Measurements from ENCODE around the gene WDR47. TPM values are rescaled to one million over a fixed set of nuclear protein-coding genes. Genes with fewer than 3 reads are reported as not detected.
A peak's percentile ranks its signal among the peaks of the same experiment; 100 is the strongest.

Gene WDR47
- total RNA-seq (2021; ENCODE audit: unreplicated experiment) (9.3 TPM), Bru-seq, nascent RNA (percentile 49 among the genes with signal in this experiment), BruChase-seq, experiment 1, labeled RNA remaining after a 6-hour chase (percentile 44 among the genes with signal in this experiment), BruChase-seq, experiment 2, labeled RNA remaining after a 2-hour chase (percentile 55 among the genes with signal in this experiment)
- 3.1 and 4.5 TPM in 2 replicates for polyA plus RNA-seq (2012)
- long read RNA-seq, full-length matches to known transcripts, result 7 of 12 reads
- long read RNA-seq, partial matches to known transcripts, result 2 of 12 reads
- long read RNA-seq, other reads (novel, unspliced or antisense), result 3 of 12 reads

DNA sequence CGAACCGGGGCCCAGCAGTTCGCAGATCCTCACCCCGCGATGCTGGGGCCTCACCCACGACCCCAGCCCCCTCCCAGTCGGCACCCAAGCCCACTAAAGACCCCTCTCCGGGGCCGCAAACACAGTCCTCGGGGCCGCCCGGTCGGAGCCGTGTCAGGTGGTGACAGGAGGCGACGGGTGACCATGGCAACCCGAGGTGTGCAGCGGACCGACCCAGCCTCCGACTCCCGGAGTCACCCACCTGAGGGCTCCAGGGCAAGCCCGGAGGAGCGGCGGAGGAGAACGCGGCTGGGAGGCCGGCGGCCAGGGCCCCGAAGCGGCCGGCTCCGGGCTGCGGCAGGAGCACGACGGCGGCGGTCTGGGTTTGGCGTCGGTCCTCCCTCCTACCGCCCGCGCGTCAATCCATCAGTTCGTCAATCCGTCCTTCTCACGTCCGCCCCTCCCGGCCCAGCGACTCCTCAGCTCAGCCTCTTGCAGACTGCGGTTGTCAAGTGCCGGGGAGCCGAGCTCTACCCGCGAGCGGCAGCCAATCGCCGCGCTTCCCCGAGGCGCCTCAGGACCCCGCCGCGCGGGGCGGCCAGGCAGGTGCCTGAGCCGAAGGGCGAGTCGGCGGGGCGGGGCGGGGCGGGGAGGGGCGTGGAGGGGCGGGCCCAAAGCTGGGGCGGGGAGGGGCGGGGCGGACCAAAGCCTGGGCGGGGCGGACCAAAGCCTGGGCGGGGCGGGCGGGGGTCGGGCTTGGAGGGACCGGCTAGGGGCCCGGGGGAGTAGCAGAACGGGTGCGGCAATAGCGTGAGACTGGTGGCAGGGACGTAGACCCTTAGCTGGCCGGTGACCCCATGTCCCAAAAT lies at the start of gene WDR47:
Gene WDR47, minus strand, starts transcription at position 482 of the 848 bp plus-strand sequence. CDS start 18,590 bp downstream, outside the sequence.
- H3K27me3 ChIP-seq (ENCODE audit: insufficient read depth, low read length), result no peaks in the 10 kb centered on the region
- RAD21 ChIA-PET (ENCODE audit: low non-redundant PET in 1 of 2, low total read pairs in 2 of 2, uncharacterized antibody in 2 of 2, unreplicated experiment in 2 of 2), result interaction anchor here in 1 of 2 experiments (0.6 to 1.0 kb wide), 2 partner anchors 34 to 504 kb away, joined by 3 read pairs; partner anchors contain the start of gene TAF13
- peak; percentile 90 for DNase-seq (ENCODE audit: low read depth, low spot score)
- POLR2A ChIA-PET, result interaction anchor here (0.6 to 1.7 kb wide), 8 partner anchors 11 to 81 kb away, joined by 3 to 12 read pairs (median 4); partner anchors contain the start of gene TAF13
- intact Hi-C loops (cut with micrococcal nuclease), result no loop called here
- no peaks in the 10 kb centered on the region for H4K20me1 ChIP-seq (ENCODE audit: insufficient read depth)
- H3K4me3 ChIP-seq (replicated peaks in 1 of 2; ENCODE audit: low read depth in 1 of 2, low read length in 2 of 2), result peak within 1 kb of the TSS; percentile 87 to 97
- peak within 1 kb of the TSS; percentile 78 for H3K9ac ChIP-seq (ENCODE audit: low read length)
- CTCF ChIA-PET, result interaction anchor here (1.0 to 1.5 kb wide), 3 partner anchors 14 to 490 kb away, joined by 3 to 5 read pairs (median 4); no protein-coding TSS in a partner anchor
- peaks cover 3 to 15% of the 10 kb centered on the region in 2 experiments; a peak in 3 of 4 replicates for H3K4me1 ChIP-seq (ENCODE audit: control insufficient read depth in 1 of 2, insufficient read depth in 2 of 2, low read length in 2 of 2)
- peaks cover 11% of the 10 kb centered on the region for H3K79me2 ChIP-seq (ENCODE audit: insufficient read depth, low read length)
- H2AFZ ChIP-seq (ENCODE audit: low read depth, low read length, poor library complexity, severe bottlenecking), result peak within 1 kb of the TSS; percentile 99
- peak; percentile 98 for ATAC-seq
- H3K9me2 ChIP-seq (ENCODE audit: insufficient read depth), result no peaks in the 10 kb centered on the region
- H3K36me3 ChIP-seq (ENCODE audit: control insufficient read depth in 1 of 2, insufficient read depth in 2 of 2, low read length in 2 of 2), result no peaks in the 10 kb centered on the region
- peak within 1 kb of the TSS; percentile 64 for H3K27ac ChIP-seq (ENCODE audit: low read depth, low read length)
- no peaks in the 10 kb centered on the region for H3K9me3 ChIP-seq (ENCODE audit: control insufficient read depth in 1 of 2, insufficient read depth in 1 of 2, low read depth in 1 of 2, low read length in 2 of 2)
- no TSS peak for BruUV-seq (replicated peaks)
- peak within 1 kb of the TSS; percentile 99 for H3K4me2 ChIP-seq (ENCODE audit: low read length)
- TF ChIP-seq SRF (IDR thresholded peaks at IDR 0.05; ENCODE audit: low read depth), result no peak
- TF ChIP-seq CTCF (IDR thresholded peaks at IDR 0.05 in 2 of 3, conservative IDR thresholded peaks at IDR 0.05 in 1 of 3; ENCODE audit: borderline replicate concordance in 1 of 3, insufficient read depth in 1 of 3, low read depth in 2 of 3, low read length in 2 of 3), result no peak
- no peak for TF ChIP-seq EZH2 (IDR thresholded peaks at IDR 0.05)
- peak; percentile 99 for TF ChIP-seq POLR2AphosphoS5 (IDR thresholded peaks at IDR 0.05; ENCODE audit: low read depth, low read length)
- TF ChIP-seq FOSL1 (IDR thresholded peaks at IDR 0.05; ENCODE audit: low read depth), result no peak
- TF ChIP-seq SIN3A (IDR thresholded peaks at IDR 0.05; ENCODE audit: low read depth), result peak; percentile 88
- no peak for TF ChIP-seq CBX3 (IDR thresholded peaks at IDR 0.05; ENCODE audit: low read depth)
- no peak for TF ChIP-seq RAD21 (IDR thresholded peaks at IDR 0.05; ENCODE audit: low read depth)
- no peak for TF ChIP-seq JUND (IDR thresholded peaks at IDR 0.05)
- TF ChIP-seq TCF7L2 (IDR thresholded peaks at IDR 0.05; ENCODE audit: borderline replicate concordance, extremely low read depth, insufficient read depth, insufficient read length), result no peak
- TF ChIP-seq, protein P1, sequence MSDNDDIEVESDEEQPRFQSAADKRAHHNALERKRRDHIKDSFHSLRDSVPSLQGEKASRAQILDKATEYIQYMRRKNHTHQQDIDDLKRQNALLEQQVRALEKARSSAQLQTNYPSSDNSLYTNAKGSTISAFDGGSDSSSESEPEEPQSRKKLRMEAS (IDR thresholded peaks at IDR 0.05), result peak; percentile 60; the same call in 1 of the 2 replicates
- no peak; the same call in 1 of the 2 replicates for TF ChIP-seq SP1 (IDR thresholded peaks at IDR 0.05; ENCODE audit: low read depth)
- TF ChIP-seq, protein P2, sequence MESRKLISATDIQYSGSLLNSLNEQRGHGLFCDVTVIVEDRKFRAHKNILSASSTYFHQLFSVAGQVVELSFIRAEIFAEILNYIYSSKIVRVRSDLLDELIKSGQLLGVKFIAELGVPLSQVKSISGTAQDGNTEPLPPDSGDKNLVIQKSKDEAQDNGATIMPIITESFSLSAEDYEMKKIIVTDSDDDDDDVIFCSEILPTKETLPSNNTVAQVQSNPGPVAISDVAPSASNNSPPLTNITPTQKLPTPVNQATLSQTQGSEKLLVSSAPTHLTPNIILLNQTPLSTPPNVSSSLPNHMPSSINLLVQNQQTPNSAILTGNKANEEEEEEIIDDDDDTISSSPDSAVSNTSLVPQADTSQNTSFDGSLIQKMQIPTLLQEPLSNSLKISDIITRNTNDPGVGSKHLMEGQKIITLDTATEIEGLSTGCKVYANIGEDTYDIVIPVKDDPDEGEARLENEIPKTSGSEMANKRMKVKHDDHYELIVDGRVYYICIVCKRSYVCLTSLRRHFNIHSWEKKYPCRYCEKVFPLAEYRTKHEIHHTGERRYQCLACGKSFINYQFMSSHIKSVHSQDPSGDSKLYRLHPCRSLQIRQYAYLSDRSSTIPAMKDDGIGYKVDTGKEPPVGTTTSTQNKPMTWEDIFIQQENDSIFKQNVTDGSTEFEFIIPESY (IDR thresholded peaks at IDR 0.05; ENCODE audit: extremely low read depth, insufficient replicate concordance, low read length), result peak; percentile 34
- TF ChIP-seq ATF3 (IDR thresholded peaks at IDR 0.05), result no peak
- TF ChIP-seq REST (IDR thresholded peaks at IDR 0.05; ENCODE audit: low read depth), result no peak
- peak; percentile 50; the same call in 1 of the 2 replicates for TF ChIP-seq ZFX (IDR thresholded peaks at IDR 0.05)
